GM11168 (cell line): ENCODE data around the gene ITGB4.

ENCODE experiments used
- in situ Hi-C: fragments of 300-500 bp; cut with MboI; formaldehyde crosslinking; loops from one replicate; pipeline ENCODE4 v1.12.0; 2022; ENCODE audit warnings: low sequenced_read_pairs; ENCODE audit not compliant: unreplicated experiment

The ITGB4 gene

GRCh38 chr17:75725504-75725903 is 4.2 kb downstream of the ITGB4 start:
- in situ Hi-C loops = no loop called here

- in situ Hi-C loops = no loop called here
These were observed 6.1 kb downstream of the ITGB4 start for GRCh38 chr17:75727391-75727790.

GRCh38 chr17:75729351-75729750 is 8.1 kb downstream of the ITGB4 start:
- in situ Hi-C loops = no loop called here

- in situ Hi-C loops = no loop called here
These were observed 8.8 kb downstream of the ITGB4 start for GRCh38 chr17:75730065-75730464.

DNA sequence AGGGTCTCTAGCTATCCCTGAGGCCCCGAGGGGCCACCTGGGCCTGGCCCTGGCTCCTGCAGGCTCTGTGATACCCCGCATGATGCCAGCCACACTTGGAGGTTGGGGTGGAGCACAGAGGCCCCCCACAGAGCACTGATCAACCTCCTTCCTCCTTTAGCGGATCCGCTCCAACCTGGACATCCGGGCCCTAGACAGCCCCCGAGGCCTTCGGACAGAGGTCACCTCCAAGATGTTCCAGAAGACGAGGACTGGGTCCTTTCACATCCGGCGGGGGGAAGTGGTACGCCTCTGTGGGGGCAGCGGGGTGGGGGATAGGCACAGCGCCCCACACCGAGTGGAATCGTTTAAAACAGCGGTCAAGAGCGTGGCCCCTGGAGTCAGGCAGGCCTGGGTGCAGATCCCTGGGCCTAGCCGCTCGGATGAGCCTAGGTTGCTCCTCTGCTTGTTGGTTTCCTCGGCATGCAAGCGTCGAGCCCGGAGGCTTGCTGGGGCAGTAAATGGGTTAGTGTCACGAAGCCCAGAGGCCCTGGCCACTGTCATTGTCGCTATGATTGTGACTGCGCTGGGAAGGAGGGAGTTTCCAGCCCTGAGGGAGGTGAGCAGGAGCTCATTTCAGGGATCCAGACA is 9.9 kb downstream of the ITGB4 start:
- in situ Hi-C loops = no loop called here

GRCh38 chr17:75731716-75732498 is 10.6 kb downstream of the ITGB4 start:
- in situ Hi-C loops = no loop called here

GRCh38 chr17:75733471-75733870 is 12.2 kb downstream of the ITGB4 start:
- in situ Hi-C loops = no loop called here

DNA sequence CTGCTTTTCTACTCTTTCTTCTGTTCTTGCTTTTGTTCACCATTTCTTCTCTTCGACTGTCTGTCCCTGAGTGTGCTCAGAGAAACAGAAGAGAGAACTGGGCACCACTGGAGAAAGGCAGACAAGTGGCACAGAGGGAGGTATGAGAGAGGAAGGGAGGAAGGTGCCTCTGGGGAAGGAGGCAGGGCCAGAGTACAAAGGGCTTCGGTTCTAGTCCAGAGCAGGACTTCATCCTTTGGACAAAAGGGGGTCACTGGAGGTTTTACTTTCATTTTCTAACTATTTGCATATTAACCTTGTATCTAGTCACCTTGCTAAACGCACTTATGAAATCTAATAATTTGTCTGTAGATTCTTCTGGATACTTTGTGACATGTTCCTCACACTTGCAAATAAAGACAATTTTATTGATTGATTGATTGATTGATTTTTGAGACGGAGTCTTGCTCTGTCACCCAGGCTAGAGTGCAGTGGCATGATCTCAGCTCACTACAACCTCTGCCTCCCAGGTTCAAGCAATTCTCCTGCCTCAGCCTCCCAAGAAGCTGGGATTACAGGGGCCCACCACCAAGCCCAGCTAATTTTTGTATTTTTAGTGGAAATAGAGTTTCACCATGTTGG is 13.5 kb downstream of the ITGB4 start:
- in situ Hi-C loops = no loop called here

DNA sequence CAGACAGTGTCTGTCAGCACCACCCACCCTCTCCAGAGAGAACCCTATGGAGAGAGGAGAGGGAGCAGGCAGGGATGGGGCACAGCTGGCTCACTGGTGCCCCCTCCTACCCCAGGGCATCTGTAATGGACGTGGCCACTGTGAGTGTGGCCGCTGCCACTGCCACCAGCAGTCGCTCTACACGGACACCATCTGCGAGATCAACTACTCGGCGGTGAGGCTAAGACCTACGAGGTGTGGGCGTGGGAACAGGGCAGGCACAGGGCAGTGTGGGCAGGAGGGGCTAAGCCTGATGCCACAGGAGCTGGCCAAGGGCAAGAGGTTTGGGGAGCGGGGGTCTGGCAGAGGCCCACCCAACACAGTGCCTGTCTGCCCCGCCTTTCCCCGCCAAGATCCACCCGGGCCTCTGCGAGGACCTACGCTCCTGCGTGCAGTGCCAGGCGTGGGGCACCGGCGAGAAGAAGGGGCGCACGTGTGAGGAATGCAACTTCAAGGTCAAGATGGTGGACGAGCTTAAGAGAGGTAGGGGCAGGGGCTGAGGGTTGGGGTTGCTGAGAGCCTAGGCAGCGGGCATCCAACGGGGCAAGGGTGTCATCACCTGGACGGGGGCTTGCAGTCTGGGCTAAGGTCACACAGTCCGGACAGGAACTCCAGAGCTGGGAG is 15.0 kb downstream of the ITGB4 start:
- in situ Hi-C loops = no loop called here

GRCh38 chr17:75737133-75737962 is 16.1 kb downstream of the ITGB4 start:
- in situ Hi-C loops = no loop called here

- in situ Hi-C loops = no loop called here
These were observed 17.1 kb downstream of the ITGB4 start for GRCh38 chr17:75738218-75738802.

DNA sequence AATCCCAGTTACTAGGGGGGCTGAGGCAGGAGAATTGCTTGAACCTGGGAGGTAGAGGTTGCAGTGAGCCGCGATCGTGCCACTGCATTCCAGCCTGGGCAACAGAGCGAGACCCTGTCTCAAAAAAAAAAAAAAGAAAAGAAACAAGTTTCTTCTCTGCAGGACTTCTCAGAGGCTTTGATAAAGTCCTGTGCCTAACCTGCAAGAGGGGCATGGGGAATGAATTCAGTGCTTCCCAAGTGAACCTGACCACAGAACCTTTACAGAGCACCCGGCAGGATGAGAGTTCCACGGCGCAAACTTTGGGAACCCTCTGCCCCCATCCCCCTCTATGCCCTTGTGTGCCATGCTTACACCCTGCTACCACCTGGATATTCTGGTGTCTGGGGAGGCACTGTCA is 17.9 kb downstream of the ITGB4 start:
- in situ Hi-C loops = no loop called here

DNA sequence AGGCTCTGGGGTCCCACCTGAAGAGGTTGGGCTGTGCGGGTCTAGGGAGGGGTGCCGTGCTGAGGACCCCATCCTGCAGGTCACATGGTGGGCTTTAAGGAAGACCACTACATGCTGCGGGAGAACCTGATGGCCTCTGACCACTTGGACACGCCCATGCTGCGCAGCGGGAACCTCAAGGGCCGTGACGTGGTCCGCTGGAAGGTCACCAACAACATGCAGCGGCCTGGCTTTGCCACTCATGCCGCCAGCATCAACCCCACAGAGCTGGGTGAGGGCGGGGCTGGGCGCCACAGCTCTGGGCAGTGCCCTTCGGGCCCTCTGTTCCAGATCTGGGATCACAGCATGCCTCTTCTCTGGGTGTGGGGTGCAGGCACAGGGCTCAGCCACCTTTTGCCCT is 18.5 kb downstream of the ITGB4 start:
- in situ Hi-C loops = loop anchor here (5.0 kb wide), 1 partner anchor 42 kb away; no protein-coding TSS in a partner anchor

DNA sequence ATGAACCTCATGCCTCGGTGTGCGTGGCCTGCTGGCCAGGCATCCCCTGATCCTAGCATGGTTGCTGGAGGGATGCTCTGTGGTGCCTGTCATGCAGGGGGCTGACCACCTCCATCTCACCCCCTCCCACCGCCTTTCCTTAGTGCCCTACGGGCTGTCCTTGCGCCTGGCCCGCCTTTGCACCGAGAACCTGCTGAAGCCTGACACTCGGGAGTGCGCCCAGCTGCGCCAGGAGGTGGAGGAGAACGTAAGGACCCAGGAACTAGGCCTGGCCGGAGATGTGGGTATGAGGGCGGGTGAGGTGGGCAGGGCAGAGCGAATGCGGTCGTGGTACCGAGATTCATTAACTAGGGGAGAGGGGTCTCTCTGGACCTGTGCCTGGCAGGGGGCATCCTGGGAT is 19.0 kb downstream of the ITGB4 start:
- in situ Hi-C loops = loop anchor here (5.0 kb wide), 1 partner anchor 43 kb away; no protein-coding TSS in a partner anchor

- in situ Hi-C loops = loop anchor here (5.0 kb wide), 1 partner anchor 43 kb away; no protein-coding TSS in a partner anchor
These were observed 19.4 kb downstream of the ITGB4 start for GRCh38 chr17:75740631-75741077.

- in situ Hi-C loops = loop anchor here (5.0 kb wide), 1 partner anchor 45 kb away; no protein-coding TSS in a partner anchor
These were observed 21.1 kb downstream of the ITGB4 start for GRCh38 chr17:75742337-75742736.

GRCh38 chr17:75743625-75744206 is 22.5 kb downstream of the ITGB4 start:
- in situ Hi-C loops = loop anchor here (5.0 kb wide), 1 partner anchor 46 kb away; no protein-coding TSS in a partner anchor

DNA sequence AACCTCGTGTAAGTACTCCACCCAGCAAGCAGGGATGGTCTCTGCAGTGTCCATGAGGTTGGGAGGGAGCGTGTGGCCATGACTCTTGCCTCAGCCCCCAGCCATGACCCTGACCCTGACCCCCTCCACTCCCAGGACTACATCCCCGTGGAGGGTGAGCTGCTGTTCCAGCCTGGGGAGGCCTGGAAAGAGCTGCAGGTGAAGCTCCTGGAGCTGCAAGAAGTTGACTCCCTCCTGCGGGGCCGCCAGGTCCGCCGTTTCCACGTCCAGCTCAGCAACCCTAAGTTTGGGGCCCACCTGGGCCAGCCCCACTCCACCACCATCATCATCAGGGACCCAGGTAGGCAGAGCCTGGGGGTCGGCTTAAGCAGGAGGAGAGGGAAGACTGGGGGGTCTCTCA is 27.4 kb downstream of the ITGB4 start:
- in situ Hi-C loops = loop anchor here (5.0 kb wide), 1 partner anchor 76 kb away; no protein-coding TSS in a partner anchor
